Colonic mucosa (tissue), 4 donors: ENCODE results near the gene NECTIN2. TPM values are rescaled to one million over a fixed set of nuclear protein-coding genes. Genes with fewer than 3 reads are reported as not detected.

Source experiments
- DNase-seq: peaks from one replicate; pipeline ENCODE4 v3.0.0-alpha.2; 2020
- H3K27ac ChIP-seq: fragments of 200-600 bp; one replicate; pipeline ENCODE4 v1.8.0; 2021
- H3K27me3 ChIP-seq: fragments of 200-600 bp; one replicate; pipeline ENCODE4 v1.8.0; 2021
- H3K36me3 ChIP-seq: fragments of 200-600 bp; one replicate; pipeline ENCODE4 v1.8.0; 2021
- H3K4me1 ChIP-seq: fragments of 200-600 bp; one replicate; pipeline ENCODE4 v1.8.0; 2021; ENCODE audit warnings: mild to moderate bottlenecking
- H3K4me3 ChIP-seq: fragments of 200-600 bp; one replicate; pipeline ENCODE4 v1.8.0; 2021
- H3K9ac ChIP-seq, 2 donors: one replicate each; pipeline ENCODE4 v1.7.0; 2013; ENCODE audit warnings: control low read depth in 2 of 2, low read depth in 2 of 2, low read length in 2 of 2
- H3K9me3 ChIP-seq: fragments of 200-600 bp; one replicate; pipeline ENCODE4 v1.8.0; 2021
- intact Hi-C: fragments of 100-400 bp; cut with DNase I; formaldehyde crosslinking; loops from one replicate; pipeline ENCODE4 v1.14.1; 2022
- total RNA-seq, 2 donors: library from RNA; stranded (reverse); fragmentation: NEBNext Ultra II Directional in 1 of 2; extraction: Animal tissue kit (Norgen Biotek cat#: 25700) in 1 of 2; gene quantifications; one replicate each; pipeline ENCODE4 v1.2.1, GENCODE V29; 2021
- TF ChIP-seq, protein P1 (sequence below): fragments of 200-600 bp; IDR thresholded peaks from one replicate; pipeline ENCODE4 v1.8.0; 2022; ENCODE audit warnings: antibody characterized with exemption, mild to moderate bottlenecking
- donor health status: healthy.
- donor health status: DM: no; HTN: no; CAD: no.
- donor health status: DM: no; HTN: no; CAD: no.

NECTIN2 gene
- total RNA-seq, 2 donors from 2014 or later = 115 to 121 TPM

DNA sequence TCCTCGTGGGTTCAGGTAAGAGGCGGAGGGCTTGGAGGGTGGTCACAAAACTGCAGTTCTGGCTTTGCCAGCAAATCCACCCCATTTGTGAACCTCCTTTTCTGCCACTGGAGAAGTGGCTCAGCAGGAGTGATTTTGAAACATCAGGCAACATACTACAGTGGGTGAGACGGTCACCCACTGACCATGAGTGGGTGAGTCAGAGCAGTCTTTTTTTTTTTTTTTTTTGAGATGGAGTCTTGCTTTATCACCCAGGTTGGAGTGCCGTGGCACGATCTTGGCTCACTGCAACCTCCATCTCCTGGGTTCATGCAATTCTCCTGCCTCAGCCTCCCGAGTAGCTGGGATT is 47.9 kb downstream of the NECTIN2 start:
- Histone ChIP-seq H3K36me3 (peaks cover 10% of the 10 kb centered on the region), H3K9ac (no peak overlapping the region), H3K27ac (no peak overlapping the region), H3K9me3 (no peaks in the 10 kb centered on the region), H3K4me3 (no peak overlapping the region), H3K4me1 (peaks cover 11% of the 10 kb centered on the region), H3K27me3 (no peaks in the 10 kb centered on the region)
- DNase-seq = no peak
- intact Hi-C loops = no loop called here
- TF ChIP-seq, protein P1, sequence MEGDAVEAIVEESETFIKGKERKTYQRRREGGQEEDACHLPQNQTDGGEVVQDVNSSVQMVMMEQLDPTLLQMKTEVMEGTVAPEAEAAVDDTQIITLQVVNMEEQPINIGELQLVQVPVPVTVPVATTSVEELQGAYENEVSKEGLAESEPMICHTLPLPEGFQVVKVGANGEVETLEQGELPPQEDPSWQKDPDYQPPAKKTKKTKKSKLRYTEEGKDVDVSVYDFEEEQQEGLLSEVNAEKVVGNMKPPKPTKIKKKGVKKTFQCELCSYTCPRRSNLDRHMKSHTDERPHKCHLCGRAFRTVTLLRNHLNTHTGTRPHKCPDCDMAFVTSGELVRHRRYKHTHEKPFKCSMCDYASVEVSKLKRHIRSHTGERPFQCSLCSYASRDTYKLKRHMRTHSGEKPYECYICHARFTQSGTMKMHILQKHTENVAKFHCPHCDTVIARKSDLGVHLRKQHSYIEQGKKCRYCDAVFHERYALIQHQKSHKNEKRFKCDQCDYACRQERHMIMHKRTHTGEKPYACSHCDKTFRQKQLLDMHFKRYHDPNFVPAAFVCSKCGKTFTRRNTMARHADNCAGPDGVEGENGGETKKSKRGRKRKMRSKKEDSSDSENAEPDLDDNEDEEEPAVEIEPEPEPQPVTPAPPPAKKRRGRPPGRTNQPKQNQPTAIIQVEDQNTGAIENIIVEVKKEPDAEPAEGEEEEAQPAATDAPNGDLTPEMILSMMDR = no peak

DNA sequence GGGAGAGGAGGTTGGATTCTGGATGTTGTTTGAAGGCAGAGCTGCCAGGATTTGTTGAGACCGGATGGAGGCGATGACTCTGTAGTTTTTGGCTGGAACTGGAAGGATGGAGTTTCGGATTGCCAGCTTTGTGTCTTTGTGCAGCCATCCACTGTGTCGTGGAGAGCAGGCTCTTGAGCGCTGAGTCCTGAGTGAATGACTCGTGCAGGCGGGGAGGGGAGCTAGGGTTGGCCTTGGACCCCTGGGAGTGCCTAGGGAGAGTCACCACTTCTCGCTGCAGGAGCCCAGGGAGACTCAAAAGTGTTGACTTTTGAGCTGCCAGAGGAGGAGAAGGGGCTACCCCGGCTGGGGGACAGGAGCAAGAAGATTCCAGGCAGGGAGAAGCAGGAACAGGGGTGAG is 48.8 kb downstream of the NECTIN2 start:
- Histone ChIP-seq H3K4me1 (peaks cover 7% of the 10 kb centered on the region), H3K9ac (no peak overlapping the region), H3K36me3 (peaks cover 10% of the 10 kb centered on the region), H3K4me3 (no peak overlapping the region), H3K27me3 (no peaks in the 10 kb centered on the region), H3K27ac (no peak overlapping the region), H3K9me3 (no peaks in the 10 kb centered on the region)
- TF ChIP-seq, protein P1 = no peak
- DNase-seq = no peak
- intact Hi-C loops = no loop called here

DNA sequence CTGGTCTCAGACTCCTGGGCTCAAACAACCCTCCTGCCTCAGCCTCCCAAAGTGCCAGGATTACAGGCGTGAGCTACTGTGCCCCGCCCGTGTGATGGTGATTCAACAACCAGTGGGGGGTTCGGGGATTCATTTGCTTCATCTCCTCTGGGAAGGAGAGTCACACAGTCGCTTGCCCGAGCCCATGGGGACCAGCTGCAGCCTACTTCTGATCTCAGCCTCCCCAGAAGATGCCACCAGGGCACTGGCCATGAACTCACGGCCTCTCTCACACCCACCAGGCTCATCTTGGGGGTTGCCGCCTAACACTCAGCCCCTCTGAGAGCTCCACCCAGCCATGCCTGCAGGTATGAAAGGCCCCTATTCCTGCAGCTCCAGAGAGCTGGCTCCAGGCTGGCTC is 51.7 kb downstream of the NECTIN2 start:
- DNase-seq = no peak
- H3K4me3 ChIP-seq = no peak overlapping the region
- H3K9me3 ChIP-seq = no peaks in the 10 kb centered on the region
- no peak overlapping the region for H3K9ac ChIP-seq
- H3K36me3 ChIP-seq = peaks cover 10% of the 10 kb centered on the region
- intact Hi-C loops = no loop called here
- H3K4me1 ChIP-seq = no peaks in the 10 kb centered on the region
- no peaks in the 10 kb centered on the region for H3K27me3 ChIP-seq
- TF ChIP-seq, protein P1 = no peak
- H3K27ac ChIP-seq = no peak overlapping the region

DNA sequence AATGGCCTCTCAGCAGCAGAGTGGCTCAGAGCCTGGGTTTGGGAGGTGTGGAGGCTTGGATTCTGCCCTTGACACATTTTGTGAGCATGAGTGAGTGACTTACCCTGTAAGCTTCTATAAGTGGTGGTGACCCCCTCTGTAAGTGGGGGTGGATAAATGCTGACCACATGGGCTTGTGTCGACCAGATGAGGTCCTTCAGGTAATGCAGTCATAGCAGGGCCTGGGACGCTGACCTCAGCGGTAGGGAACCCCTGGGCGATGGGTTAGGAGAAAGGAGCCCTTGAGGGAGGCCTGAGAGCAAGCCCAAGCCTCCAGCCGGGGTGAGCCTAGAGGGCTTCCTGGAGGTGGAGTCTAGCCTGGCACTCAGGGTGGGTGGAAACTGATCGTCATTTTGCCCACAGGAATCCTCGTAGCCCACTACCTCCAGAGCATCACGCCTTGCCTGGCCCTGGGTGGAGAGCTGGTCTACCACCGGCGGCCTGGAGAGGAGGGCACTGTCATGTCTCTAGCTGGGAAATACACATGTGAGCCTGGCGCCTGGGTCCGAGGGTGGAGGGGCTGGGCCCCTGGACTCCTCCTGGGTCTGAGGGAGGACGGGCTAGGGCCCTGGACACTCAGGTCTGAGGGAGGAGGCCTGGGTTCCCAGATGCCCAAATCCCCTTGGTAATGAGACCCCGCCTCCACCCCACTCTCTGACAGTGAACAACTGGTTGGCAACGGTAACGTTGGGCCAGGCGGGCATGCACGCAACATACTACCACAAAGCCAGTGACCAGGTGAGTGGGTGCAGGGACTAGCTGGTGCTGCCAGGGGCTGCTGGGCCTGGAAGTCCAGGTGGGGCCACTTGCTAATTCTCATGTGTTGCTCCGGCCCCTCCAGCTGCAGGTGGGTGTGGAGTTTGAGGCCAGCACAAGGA is 54.5 kb downstream of the NECTIN2 start:
- no peak overlapping the region for H3K27ac ChIP-seq
- TF ChIP-seq, protein P1 = no peak
- no peaks in the 10 kb centered on the region for H3K36me3 ChIP-seq
- intact Hi-C loops = no loop called here
- no peak for DNase-seq
- no peak overlapping the region for H3K4me3 ChIP-seq
- H3K4me1 ChIP-seq = no peaks in the 10 kb centered on the region
- H3K9me3 ChIP-seq = no peaks in the 10 kb centered on the region
- H3K27me3 ChIP-seq = peaks cover 3% of the 10 kb centered on the region
- H3K9ac ChIP-seq = no peak overlapping the region

DNA sequence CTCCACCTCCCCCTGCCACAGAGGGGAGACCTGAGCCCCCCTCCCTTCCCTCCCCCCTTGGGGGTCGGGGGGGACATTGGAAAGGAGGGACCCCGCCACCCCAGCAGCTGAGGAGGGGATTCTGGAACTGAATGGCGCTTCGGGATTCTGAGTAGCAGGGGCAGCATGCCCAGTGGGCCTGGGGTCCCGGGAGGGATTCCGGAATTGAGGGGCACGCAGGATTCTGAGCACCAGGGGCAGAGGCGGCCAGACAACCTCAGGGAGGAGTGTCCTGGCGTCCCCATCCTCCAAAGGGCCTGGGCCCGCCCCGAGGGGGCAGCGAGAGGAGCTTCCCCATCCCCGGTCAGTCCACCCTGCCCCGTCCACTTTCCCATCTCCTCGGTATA is 57.1 kb downstream of the NECTIN2 start:
- Histone ChIP-seq H3K4me3 (no peak overlapping the region), H3K36me3 (no peaks in the 10 kb centered on the region), H3K27ac (no peak overlapping the region), H3K9me3 (no peaks in the 10 kb centered on the region), H3K27me3 (peaks cover 8% of the 10 kb centered on the region), H3K4me1 (no peaks in the 10 kb centered on the region), H3K9ac (no peak overlapping the region)
- TF ChIP-seq, protein P1 = no peak
- intact Hi-C loops = loop anchor here (2.0 kb wide), 1 partner anchor 48 kb away; no protein-coding TSS in a partner anchor
- DNase-seq = no peak
